HFFc6 (cell line): ENCODE data around the gene GRIN3A. TPM values are rescaled to one million over a fixed set of nuclear protein-coding genes. Genes with fewer than 3 reads are reported as not detected.

ENCODE experiments used
- DNase-seq: peaks from one replicate; pipeline ENCODE4 v3.0.0-alpha.2; 2018
- H3K27ac Mint-ChIP-seq: 2 replicates; pipeline ENCODE4 v1.8.0; 2020; ENCODE audit warnings: mild to moderate bottlenecking, mixed read lengths
- H3K27me3 Mint-ChIP-seq: 2 replicates; pipeline ENCODE4 v1.8.0; 2021; ENCODE audit warnings: mild to moderate bottlenecking, moderate library complexity, mixed read lengths; ENCODE audit not compliant: insufficient read depth
- H3K36me3 Mint-ChIP-seq: 2 replicates; pipeline ENCODE4 v1.8.0; 2021; ENCODE audit warnings: low read depth, mixed read lengths
- H3K4me1 Mint-ChIP-seq: 2 replicates; pipeline ENCODE4 v1.8.0; 2020; ENCODE audit warnings: low read depth, mixed read lengths
- H3K4me3 Mint-ChIP-seq: 2 replicates; pipeline ENCODE4 v1.8.0; 2020; ENCODE audit warnings: mild to moderate bottlenecking, moderate library complexity, mixed read lengths
- H3K9me3 Mint-ChIP-seq: 2 replicates; pipeline ENCODE4 v1.8.0; 2020; ENCODE audit warnings: mild to moderate bottlenecking, mixed read lengths
- CTCF ChIP-seq: fragments of 200-600 bp; sonication (generic); IDR thresholded peaks from 2 replicates; pipeline ENCODE4 v1.5.0; 2021; ENCODE audit warnings: antibody characterized with exemption, mild to moderate bottlenecking
- total RNA-seq, 6 experiments: library from RNA; stranded (reverse); fragmentation: NEBNext Ultra II Directional; extraction: Animal tissue kit (Norgen Biotek cat#: 25700); gene quantifications; 2 replicates in 1 of 6; 3 replicates in 5 of 6; pipeline ENCODE4 v1.2.3, GENCODE V29; 2021

Gene GRIN3A
- total RNA-seq, 6 experiments from 2014 or later, result not detected

- TF ChIP-seq CTCF, result no peak
- no peak overlapping the region for H3K4me3 Mint-ChIP-seq
- no peak for DNase-seq
- H3K27ac Mint-ChIP-seq, result no peak overlapping the region
- H3K9me3 Mint-ChIP-seq, result peaks cover 8% of the 10 kb centered on the region
- peaks cover 2% of the 10 kb centered on the region; the same call in 1 of the 2 replicates for H3K27me3 Mint-ChIP-seq
- H3K36me3 Mint-ChIP-seq, result no peaks in the 10 kb centered on the region
- H3K4me1 Mint-ChIP-seq, result no peaks in the 10 kb centered on the region
Measured at GRCh38 chr9:101684665-101685064, 53.8 kb downstream of the GRIN3A start.

- peaks cover 2% of the 10 kb centered on the region; the same call in 1 of the 2 replicates for H3K27me3 Mint-ChIP-seq
- TF ChIP-seq CTCF, result no peak
- H3K36me3 Mint-ChIP-seq, result no peaks in the 10 kb centered on the region
Measured at GRCh38 chr9:101683236-101683635, 55.2 kb downstream of the GRIN3A start.

GRCh38 chr9:101677861-101678260, 60.6 kb downstream of the GRIN3A start:
- no peaks in the 10 kb centered on the region for H3K4me1 Mint-ChIP-seq
- no peaks in the 10 kb centered on the region; the same call in 1 of the 2 replicates for H3K9me3 Mint-ChIP-seq
- DNase-seq, result no peak
- H3K27ac Mint-ChIP-seq, result no peak overlapping the region
- no peak overlapping the region for H3K4me3 Mint-ChIP-seq
- TF ChIP-seq CTCF, result no peak
- H3K36me3 Mint-ChIP-seq, result no peaks in the 10 kb centered on the region
- H3K27me3 Mint-ChIP-seq, result no peaks in the 10 kb centered on the region

More at GRCh38 chr9:101683236-101683635, 55.2 kb downstream of the GRIN3A start:
- no peak for DNase-seq
- Mint-ChIP-seq H3K9me3 (peaks cover 8% of the 10 kb centered on the region), H3K4me1 (no peaks in the 10 kb centered on the region), H3K27ac (no peak overlapping the region), H3K4me3 (no peak overlapping the region)

- no peak for DNase-seq
- H3K4me1 Mint-ChIP-seq, result no peaks in the 10 kb centered on the region
- no peak overlapping the region for H3K4me3 Mint-ChIP-seq
- no peak overlapping the region for H3K27ac Mint-ChIP-seq
- H3K36me3 Mint-ChIP-seq, result no peaks in the 10 kb centered on the region
- no peaks in the 10 kb centered on the region; the same call in 1 of the 2 replicates for H3K9me3 Mint-ChIP-seq
- no peaks in the 10 kb centered on the region for H3K27me3 Mint-ChIP-seq
- no peak for TF ChIP-seq CTCF
Measured at GRCh38 chr9:101675341-101675740, 63.1 kb downstream of the GRIN3A start.

GRCh38 chr9:101674165-101674564, 64.3 kb downstream of the GRIN3A start:
- Mint-ChIP-seq H3K4me3 (no peak overlapping the region), H3K27me3 (no peaks in the 10 kb centered on the region), H3K9me3 (peaks cover 2% of the 10 kb centered on the region), H3K36me3 (no peaks in the 10 kb centered on the region), H3K4me1 (no peaks in the 10 kb centered on the region), H3K27ac (no peak overlapping the region)
- DNase-seq, result no peak
- TF ChIP-seq CTCF, result no peak

GRCh38 chr9:101673642-101674041, 64.8 kb downstream of the GRIN3A start:
- no peaks in the 10 kb centered on the region for H3K4me1 Mint-ChIP-seq
- H3K27ac Mint-ChIP-seq, result no peak overlapping the region
- no peak for DNase-seq
- H3K27me3 Mint-ChIP-seq, result no peaks in the 10 kb centered on the region; the same call in 1 of the 2 replicates
- H3K9me3 Mint-ChIP-seq, result peaks cover 5% of the 10 kb centered on the region
- H3K4me3 Mint-ChIP-seq, result no peak overlapping the region
- TF ChIP-seq CTCF, result no peak
- H3K36me3 Mint-ChIP-seq, result no peaks in the 10 kb centered on the region
